ENCODE measurements around the gene SREBF2. TPM values are rescaled to one million over a fixed set of nuclear protein-coding genes. Genes with fewer than 3 reads are reported as not detected.
A peak's percentile ranks its signal among the peaks of the same experiment; 100 is the strongest.

The SREBF2 gene
- total RNA-seq, 3 donors from 2014 or later (not counting 1 experiment from before 2014, with no cell fraction given): 101 to 106 (median 105) TPM

GRCh38 chr22:41917903-41918791 is 85.2 kb downstream of the SREBF2 start:
- H3K4me3 Mint-ChIP-seq: peak overlapping the region; percentile 25
- no peak for TF ChIP-seq CTCF (IDR thresholded peaks at IDR 0.05)
- intact Hi-C loops (cut with micrococcal nuclease): no loop called here
- Histone ChIP-seq H3K4me1 (ENCODE audit: control insufficient read depth, insufficient read depth, low read length) (peaks cover 53% of the 10 kb centered on the region), H3K36me3 (ENCODE audit: control insufficient read depth, insufficient read depth, low read length) (no peaks in the 10 kb centered on the region), H3K27me3 (ENCODE audit: control insufficient read depth, insufficient read depth, low read length) (peaks cover 43% of the 10 kb centered on the region), H3K4me3 (ENCODE audit: low read length) (no peak overlapping the region), H3K27ac (ENCODE audit: low read length) (no peak overlapping the region), H3K9me3 (ENCODE audit: control insufficient read depth, insufficient read depth, low read length) (no peaks in the 10 kb centered on the region)
- ATAC-seq (no peak), DNase-seq (peak in 1 of 2 donors; percentile 56)
- H3K36me3 Mint-ChIP-seq: no peaks in the 10 kb centered on the region
- H3K27me3 Mint-ChIP-seq (ENCODE audit: low read depth in 2 of 2): peaks cover 13 to 16% of the 10 kb centered on the region in 2 donors
- WGBS (ENCODE audit: insufficient coverage): 59% methylated on average over 23 of the region's 23 CpGs
- no peaks in the 10 kb centered on the region for H3K9me3 Mint-ChIP-seq
- H3K27ac Mint-ChIP-seq: no peak overlapping the region
- peaks cover 0 to 20% of the 10 kb centered on the region in 2 donors for H3K4me1 Mint-ChIP-seq

GRCh38 chr22:41919357-41920224 is 86.7 kb downstream of the SREBF2 start:
- Histone ChIP-seq H3K27me3 (ENCODE audit: control insufficient read depth, insufficient read depth, low read length) (peaks cover 36% of the 10 kb centered on the region), H3K4me3 (ENCODE audit: low read length) (peak overlapping the region; percentile 49), H3K27ac (ENCODE audit: low read length) (peak overlapping the region; percentile 72), H3K9me3 (ENCODE audit: control insufficient read depth, insufficient read depth, low read length) (no peaks in the 10 kb centered on the region), H3K36me3 (ENCODE audit: control insufficient read depth, insufficient read depth, low read length) (no peaks in the 10 kb centered on the region), H3K4me1 (ENCODE audit: control insufficient read depth, insufficient read depth, low read length) (peaks cover 52% of the 10 kb centered on the region)
- Mint-ChIP-seq H3K4me3 (peak overlapping the region; percentile 79), H3K27me3 (ENCODE audit: low read depth in 2 of 2) (peaks cover 11 to 13% of the 10 kb centered on the region in 2 donors), H3K36me3 (no peaks in the 10 kb centered on the region), H3K27ac (peak overlapping the region in 1 of 2 donors; percentile 54), H3K9me3 (no peaks in the 10 kb centered on the region), H3K4me1 (peaks cover 0 to 19% of the 10 kb centered on the region in 2 donors)
- no peak for TF ChIP-seq CTCF (IDR thresholded peaks at IDR 0.05)
- 6% methylated on average over 62 of the region's 62 CpGs for WGBS (ENCODE audit: insufficient coverage)
- peak in 2 of 3 donors; percentile 57 to 61 for ATAC-seq
- intact Hi-C loops (cut with micrococcal nuclease): no loop called here
- peak in 1 of 2 donors; percentile 61 for DNase-seq

- Mint-ChIP-seq H3K36me3 (no peaks in the 10 kb centered on the region), H3K4me1 (peaks cover 0 to 15% of the 10 kb centered on the region in 2 donors), H3K4me3 (peak overlapping the region; percentile 80), H3K27ac (peak overlapping the region in 1 of 2 donors; percentile 54), H3K9me3 (no peaks in the 10 kb centered on the region), H3K27me3 (ENCODE audit: low read depth in 2 of 2) (peaks cover 11 to 18% of the 10 kb centered on the region in 2 donors)
- Histone ChIP-seq H3K27ac (ENCODE audit: low read length) (peak overlapping the region; percentile 72), H3K4me1 (ENCODE audit: control insufficient read depth, insufficient read depth, low read length) (peaks cover 47% of the 10 kb centered on the region), H3K4me3 (ENCODE audit: low read length) (no peak overlapping the region), H3K27me3 (ENCODE audit: control insufficient read depth, insufficient read depth, low read length) (peaks cover 32% of the 10 kb centered on the region), H3K9me3 (ENCODE audit: control insufficient read depth, insufficient read depth, low read length) (no peaks in the 10 kb centered on the region), H3K36me3 (ENCODE audit: control insufficient read depth, insufficient read depth, low read length) (no peaks in the 10 kb centered on the region)
- DNase-seq: no peak
- WGBS (ENCODE audit: insufficient coverage): 46% methylated on average over 21 of the region's 21 CpGs
- no peak for TF ChIP-seq CTCF (IDR thresholded peaks at IDR 0.05)
- no peak for ATAC-seq
- intact Hi-C loops (cut with micrococcal nuclease): no loop called here
Observed at GRCh38 chr22:41920271-41920976, 87.5 kb downstream of the SREBF2 start.

Measured in natural killer cell (primary cell).